ENCODE data around the gene CD28.

GRCh38 chr2:203783496-203784203, 77.2 kb downstream of the CD28 start:
- TF ChIP-seq CTCF (IDR thresholded peaks at IDR 0.05; ENCODE audit: poor library complexity, severe bottlenecking) (no peak), EP300 (conservative IDR thresholded peaks at IDR 0.05; ENCODE audit: poor library complexity, severe bottlenecking) (no peak)

Measured in neural cell (in vitro differentiated cells).